AG04450 (cell line): ENCODE data around the gene LYRM1. TPM values are rescaled to one million over a fixed set of nuclear protein-coding genes. Genes with fewer than 3 reads are reported as not detected.

Experiments
- CTCF ChIA-PET: fragments of 300-600, 350-600 bp; formaldehyde crosslinking; extraction: SDS; loops from one replicate; lab custom pipeline; 2022; ENCODE audit warnings: antibody characterized with exemption, inconsistent platforms; lab: Charles Lee
- POLR2A ChIA-PET: fragments of 350-600 bp; formaldehyde crosslinking; extraction: SDS; loops from one replicate; lab custom pipeline; 2021; ENCODE audit warnings: antibody characterized with exemption, inconsistent platforms; lab: Yijun Ruan, JAX
- DNase-seq: peaks from one replicate; pipeline ENCODE4 v3.0.0-alpha.2; 2011; ENCODE audit warnings: low read depth, low spot score
- H3K27ac ChIP-seq: one replicate; pipeline ENCODE4 v1.5.1; 2012; ENCODE audit warnings: low read depth, low read length, control low read depth
- H3K27me3 ChIP-seq: one replicate; pipeline ENCODE4 v1.6.0; 2012; ENCODE audit warnings: low read length; ENCODE audit not compliant: control insufficient read depth, insufficient read depth
- H3K4me3 ChIP-seq: 2 replicates; pipeline ENCODE4 v1.5.1; 2011; ENCODE audit warnings: mild to moderate bottlenecking, low read depth, low read length, control low read depth
- H3K9me3 ChIP-seq: 2 replicates; pipeline ENCODE4 v1.5.1; 2012; ENCODE audit warnings: low read length; ENCODE audit not compliant: control insufficient read depth, insufficient read depth
- polyA plus RNA-seq: library from polyadenylated mRNA; depleted of rRNA; stranded (reverse); fragments of >200 nt; gene quantifications from 2 replicates; pipeline ENCODE4 v1.2.3, GENCODE V29; 2011
- TF ChIP-seq, protein P1 (sequence below): IDR thresholded peaks from 2 replicates; pipeline ENCODE4 v1.5.1; 2011; ENCODE audit warnings: low read depth, low read length, control low read depth, inconsistent platforms

Gene LYRM1
- polyA plus RNA-seq, 1 experiment, result 41.1 TPM

DNA sequence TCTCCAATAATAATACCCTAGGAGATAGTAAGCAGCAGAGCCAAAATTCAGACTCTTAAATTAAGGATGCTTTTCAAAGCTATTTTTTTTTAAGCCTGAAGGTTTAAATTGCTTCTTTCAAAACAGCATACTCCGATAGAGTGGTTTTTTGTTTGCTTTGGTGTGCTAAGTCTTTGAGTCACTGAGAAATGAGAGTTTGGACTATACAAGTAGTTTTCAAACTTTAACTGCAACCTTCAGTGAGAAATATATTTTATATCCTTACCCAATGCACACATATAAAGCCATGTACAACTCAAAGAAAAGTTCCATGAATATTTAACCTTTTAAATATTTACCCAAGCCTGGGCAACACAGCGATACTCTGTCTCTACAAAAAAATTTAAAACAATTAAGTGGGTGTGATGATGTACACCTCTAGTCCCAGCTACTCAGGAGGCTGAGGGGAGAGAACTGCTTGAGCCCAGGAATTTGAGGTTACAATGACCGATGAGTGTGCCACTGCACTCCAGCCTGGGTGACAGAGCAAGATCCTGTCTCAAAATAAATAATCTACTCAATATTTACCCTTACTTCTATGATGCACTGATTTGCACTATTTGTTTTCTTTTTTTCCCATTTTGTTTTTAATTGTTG, 19.6 kb upstream of the LYRM1 start:
- Histone ChIP-seq H3K27me3 (no peaks in the 10 kb centered on the region), H3K4me3 (no peak overlapping the region), H3K9me3 (no peaks in the 10 kb centered on the region), H3K27ac (no peak overlapping the region)
- POLR2A ChIA-PET, result interaction anchor here (0.9 kb wide), 1 partner anchor 20 kb away, joined by 7 read pairs; the partner anchor contains the start of genes DCUN1D3 and LYRM1
- TF ChIP-seq, protein P1, sequence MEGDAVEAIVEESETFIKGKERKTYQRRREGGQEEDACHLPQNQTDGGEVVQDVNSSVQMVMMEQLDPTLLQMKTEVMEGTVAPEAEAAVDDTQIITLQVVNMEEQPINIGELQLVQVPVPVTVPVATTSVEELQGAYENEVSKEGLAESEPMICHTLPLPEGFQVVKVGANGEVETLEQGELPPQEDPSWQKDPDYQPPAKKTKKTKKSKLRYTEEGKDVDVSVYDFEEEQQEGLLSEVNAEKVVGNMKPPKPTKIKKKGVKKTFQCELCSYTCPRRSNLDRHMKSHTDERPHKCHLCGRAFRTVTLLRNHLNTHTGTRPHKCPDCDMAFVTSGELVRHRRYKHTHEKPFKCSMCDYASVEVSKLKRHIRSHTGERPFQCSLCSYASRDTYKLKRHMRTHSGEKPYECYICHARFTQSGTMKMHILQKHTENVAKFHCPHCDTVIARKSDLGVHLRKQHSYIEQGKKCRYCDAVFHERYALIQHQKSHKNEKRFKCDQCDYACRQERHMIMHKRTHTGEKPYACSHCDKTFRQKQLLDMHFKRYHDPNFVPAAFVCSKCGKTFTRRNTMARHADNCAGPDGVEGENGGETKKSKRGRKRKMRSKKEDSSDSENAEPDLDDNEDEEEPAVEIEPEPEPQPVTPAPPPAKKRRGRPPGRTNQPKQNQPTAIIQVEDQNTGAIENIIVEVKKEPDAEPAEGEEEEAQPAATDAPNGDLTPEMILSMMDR, result no peak
- CTCF ChIA-PET, result interaction anchor here (0.9 to 1.3 kb wide), 2 partner anchors 12 to 30 kb away, joined by 3 read pairs; no protein-coding TSS in a partner anchor
- DNase-seq, result no peak

DNA sequence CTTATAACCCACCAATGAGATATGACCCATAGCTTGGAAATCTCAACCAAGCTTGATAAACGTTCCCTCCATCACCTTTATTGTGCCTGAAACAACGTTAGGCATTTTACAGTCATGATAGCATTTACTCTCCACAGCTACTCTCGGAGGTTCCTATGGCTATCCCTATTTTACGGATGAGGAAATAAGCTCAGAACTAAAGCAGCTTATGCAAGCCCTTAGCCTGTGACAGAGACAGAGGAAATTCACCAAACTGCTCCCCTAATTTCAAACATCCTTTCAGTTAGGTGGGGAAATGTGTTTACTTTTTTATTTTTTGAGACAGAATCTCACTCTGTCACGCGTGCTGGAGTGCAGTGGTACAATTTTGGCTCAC, 19.1 kb upstream of the LYRM1 start:
- DNase-seq, result no peak
- ChIA-PET POLR2A (no interaction called here), CTCF (interaction anchor here (1.3 kb wide), 1 partner anchor 31 kb away, joined by 3 read pairs; no protein-coding TSS in a partner anchor)
- TF ChIP-seq, protein P1, result no peak
- H3K9me3 ChIP-seq, result no peaks in the 10 kb centered on the region
- H3K27ac ChIP-seq, result no peak overlapping the region
- H3K4me3 ChIP-seq, result no peak overlapping the region
- no peaks in the 10 kb centered on the region for H3K27me3 ChIP-seq

GRCh38 chr16:20883554-20884239, 16.9 kb upstream of the LYRM1 start:
- TF ChIP-seq, protein P1, result no peak
- POLR2A ChIA-PET, result interaction anchor here (0.5 kb wide), 1 partner anchor 77 kb away, joined by 5 read pairs; the partner anchor contains the start of genes ERI2 and REXO5
- no peak for DNase-seq
- CTCF ChIA-PET, result interaction anchor here (0.6 kb wide), 1 partner anchor 15 kb away, joined by 3 read pairs; no protein-coding TSS in a partner anchor
- Histone ChIP-seq H3K9me3 (no peaks in the 10 kb centered on the region), H3K4me3 (no peak overlapping the region), H3K27ac (no peak overlapping the region), H3K27me3 (no peaks in the 10 kb centered on the region)

GRCh38 chr16:20884240-20884556, 16.4 kb upstream of the LYRM1 start:
- CTCF ChIA-PET, result no interaction called here
- H3K27ac ChIP-seq, result no peak overlapping the region

More at GRCh38 chr16:20884240-20884556, 16.4 kb upstream of the LYRM1 start:
- Histone ChIP-seq H3K27me3 (no peaks in the 10 kb centered on the region), H3K9me3 (no peaks in the 10 kb centered on the region), H3K4me3 (no peak overlapping the region)
- TF ChIP-seq, protein P1, result no peak
- POLR2A ChIA-PET, result interaction anchor here (0.5 kb wide), 1 partner anchor 78 kb away, joined by 5 read pairs; the partner anchor contains the start of genes ERI2 and REXO5
- peak; percentile 60 for DNase-seq
